Measurements from ENCODE around the gene EDIL3.

DNA sequence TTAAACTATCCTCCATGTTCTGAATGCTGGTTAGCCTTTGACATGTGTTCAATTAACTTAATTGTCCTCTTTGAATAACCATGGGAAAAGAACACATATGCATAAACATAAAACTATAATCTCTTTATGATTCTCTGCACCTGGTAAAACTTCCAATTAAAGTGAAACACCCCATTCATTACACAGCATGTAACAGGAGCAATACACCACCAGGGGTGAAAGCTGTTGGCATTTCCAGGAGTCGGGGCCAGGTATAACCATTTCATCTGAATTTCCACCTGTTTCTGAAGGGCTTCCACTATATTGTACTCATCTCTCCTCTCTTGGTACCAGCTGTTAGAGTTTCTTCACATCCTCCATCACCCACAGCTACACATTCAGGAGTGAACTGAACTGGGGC, 303.8 kb downstream of the EDIL3 start:
- no peak for TF ChIP-seq EZH2 (IDR thresholded peaks at IDR 0.05)
- no peak for TF ChIP-seq POLR2AphosphoS5 (IDR thresholded peaks at IDR 0.05; ENCODE audit: borderline replicate concordance, low read depth, low read length)
